Measurements from ENCODE around the gene NFE2L3.

The NFE2L3 gene

DNA sequence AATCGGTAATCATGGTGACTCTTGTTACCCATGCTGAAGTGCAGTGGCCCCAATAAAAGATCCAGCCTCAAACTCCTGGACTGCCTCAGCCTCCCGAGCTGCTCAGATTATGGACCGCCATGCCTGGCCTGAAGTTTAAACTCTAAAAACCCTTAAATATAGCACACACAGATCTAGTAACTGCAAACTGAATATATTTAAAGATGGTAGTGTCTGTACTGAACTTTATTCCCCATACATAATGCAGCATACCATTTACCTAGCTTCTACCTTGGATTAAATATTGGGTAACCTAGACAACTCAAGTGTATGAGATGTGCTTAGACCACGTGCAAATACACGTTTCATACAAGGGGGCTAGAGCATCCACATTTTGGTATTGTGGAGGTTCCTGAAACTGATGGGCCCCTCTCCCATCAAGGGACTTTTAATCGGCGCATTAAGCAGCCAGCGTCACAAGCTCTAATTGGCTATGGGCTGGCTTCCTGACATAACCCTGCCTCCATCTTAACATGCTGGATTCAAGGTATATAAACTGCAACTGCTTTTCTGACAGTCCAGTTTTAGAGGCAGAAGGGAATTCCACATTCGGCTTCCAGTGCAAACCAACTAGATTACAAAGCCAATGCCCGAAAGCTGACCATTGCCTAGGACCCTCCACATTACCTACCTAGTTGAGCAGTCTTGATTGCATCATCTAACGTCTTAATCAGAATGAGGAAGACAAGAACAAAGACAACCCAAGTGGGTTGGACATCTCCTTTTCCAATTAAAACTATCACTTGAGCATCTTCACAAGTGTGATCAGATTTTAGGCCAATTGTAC, 35.6 kb downstream of the NFE2L3 start:
- no peak overlapping the region for H3K4me3 ChIP-seq (ENCODE audit: low read length)
- DNase-seq (ENCODE audit: low read depth): no peak
- TF ChIP-seq, protein P1, sequence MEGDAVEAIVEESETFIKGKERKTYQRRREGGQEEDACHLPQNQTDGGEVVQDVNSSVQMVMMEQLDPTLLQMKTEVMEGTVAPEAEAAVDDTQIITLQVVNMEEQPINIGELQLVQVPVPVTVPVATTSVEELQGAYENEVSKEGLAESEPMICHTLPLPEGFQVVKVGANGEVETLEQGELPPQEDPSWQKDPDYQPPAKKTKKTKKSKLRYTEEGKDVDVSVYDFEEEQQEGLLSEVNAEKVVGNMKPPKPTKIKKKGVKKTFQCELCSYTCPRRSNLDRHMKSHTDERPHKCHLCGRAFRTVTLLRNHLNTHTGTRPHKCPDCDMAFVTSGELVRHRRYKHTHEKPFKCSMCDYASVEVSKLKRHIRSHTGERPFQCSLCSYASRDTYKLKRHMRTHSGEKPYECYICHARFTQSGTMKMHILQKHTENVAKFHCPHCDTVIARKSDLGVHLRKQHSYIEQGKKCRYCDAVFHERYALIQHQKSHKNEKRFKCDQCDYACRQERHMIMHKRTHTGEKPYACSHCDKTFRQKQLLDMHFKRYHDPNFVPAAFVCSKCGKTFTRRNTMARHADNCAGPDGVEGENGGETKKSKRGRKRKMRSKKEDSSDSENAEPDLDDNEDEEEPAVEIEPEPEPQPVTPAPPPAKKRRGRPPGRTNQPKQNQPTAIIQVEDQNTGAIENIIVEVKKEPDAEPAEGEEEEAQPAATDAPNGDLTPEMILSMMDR (IDR thresholded peaks at IDR 0.05; ENCODE audit: insufficient read depth, low read depth, low read length, missing control alignments): no peak

GRCh38 chr7:26188206-26188956, 36.4 kb downstream of the NFE2L3 start:
- TF ChIP-seq, protein P1 (IDR thresholded peaks at IDR 0.05; ENCODE audit: insufficient read depth, low read depth, low read length, missing control alignments): no peak
- no peak for DNase-seq (ENCODE audit: low read depth)
- H3K4me3 ChIP-seq (ENCODE audit: low read length): no peak overlapping the region

GRCh38 chr7:26188957-26189541, 37.1 kb downstream of the NFE2L3 start:
- DNase-seq (ENCODE audit: low read depth): no peak
- no peak overlapping the region for H3K4me3 ChIP-seq (ENCODE audit: low read length)
- TF ChIP-seq, protein P1 (IDR thresholded peaks at IDR 0.05; ENCODE audit: insufficient read depth, low read depth, low read length, missing control alignments): no peak

- DNase-seq (ENCODE audit: low read depth): no peak
- no peak overlapping the region for H3K4me3 ChIP-seq (ENCODE audit: low read length)
- TF ChIP-seq, protein P1 (IDR thresholded peaks at IDR 0.05; ENCODE audit: insufficient read depth, low read depth, low read length, missing control alignments): no peak
Observed at GRCh38 chr7:26189697-26190096, 37.7 kb downstream of the NFE2L3 start.

GRCh38 chr7:26190417-26190869, 38.4 kb downstream of the NFE2L3 start:
- TF ChIP-seq, protein P1 (IDR thresholded peaks at IDR 0.05; ENCODE audit: insufficient read depth, low read depth, low read length, missing control alignments): no peak
- DNase-seq (ENCODE audit: low read depth): no peak
- H3K4me3 ChIP-seq (ENCODE audit: low read length): no peak overlapping the region

DNA sequence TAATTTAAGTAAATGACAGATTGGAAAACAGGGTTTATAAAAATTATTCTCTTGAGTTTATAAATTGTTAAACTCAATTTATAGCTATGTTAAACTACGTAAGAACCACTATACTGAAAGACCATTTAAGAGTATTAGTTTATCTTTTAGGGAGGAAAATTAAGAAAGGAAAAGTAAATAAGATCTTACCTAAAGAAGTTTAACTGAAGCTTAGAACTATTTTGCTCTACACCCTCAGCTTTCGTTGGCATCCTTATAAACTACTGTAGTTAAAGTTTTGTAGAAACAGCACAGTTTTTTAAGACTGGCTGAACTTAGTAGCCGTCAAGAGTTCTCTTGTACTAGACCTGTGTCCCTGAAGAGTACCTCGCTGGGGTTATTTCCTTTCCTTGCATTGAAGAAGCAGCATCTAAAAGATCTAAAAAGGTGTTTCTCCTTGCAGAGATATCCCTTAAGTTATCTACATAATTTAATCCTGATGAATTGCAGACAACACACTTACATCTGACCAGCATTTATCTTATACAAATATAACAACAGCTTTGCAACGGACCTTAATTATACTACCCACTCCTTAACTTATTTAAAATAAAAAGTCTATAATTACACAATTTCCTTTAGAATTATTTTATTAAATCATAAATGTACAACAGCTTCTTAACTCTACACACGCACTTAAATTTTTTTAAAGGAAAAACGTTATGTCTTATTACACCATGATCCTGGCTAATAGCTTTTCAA, 39.4 kb downstream of the NFE2L3 start:
- DNase-seq (ENCODE audit: low read depth): no peak
- no peak overlapping the region for H3K4me3 ChIP-seq (ENCODE audit: low read length)
- TF ChIP-seq, protein P1 (IDR thresholded peaks at IDR 0.05; ENCODE audit: insufficient read depth, low read depth, low read length, missing control alignments): no peak

All from epithelial cell of esophagus (primary cell).